PC-9 (cell line): Measurements from ENCODE around the gene ABCA4. TPM values are rescaled to one million over a fixed set of nuclear protein-coding genes. Genes with fewer than 3 reads are reported as not detected.
A peak's percentile ranks its signal among the peaks of the same experiment; 100 is the strongest.

ENCODE experiments used
- BruUV-seq: library from RNA; stranded (reverse); fragments of 400-500 nt; replicated peaks from 2 replicates; lab custom pipeline; 2021; lab: Mats Ljungman, UMichigan
- CTCF ChIA-PET: fragments of 300-600 bp; sonication (Branson Sonifier 250); formaldehyde crosslinking; loops from one replicate; lab custom pipeline; 2022; ENCODE audit warnings: antibody characterized with exemption; lab: Charles Lee
- POLR2A ChIA-PET: fragments of 300-600 bp; sonication (Branson Sonifier 250); formaldehyde crosslinking; loops from one replicate; lab custom pipeline; 2022; ENCODE audit warnings: antibody characterized with exemption; ENCODE audit not compliant: unreplicated experiment; lab: Charles Lee
- DNase-seq, 2 experiments: peaks; one replicate each; pipeline versions ENCODE4 v3.0.0 to v3.0.0-alpha.2; 2015 to 2022; ENCODE audit warnings: mixed read lengths in 1 of 2
- H2AFZ ChIP-seq: fragments of 200-600 bp; sonication (generic); 2 replicates; pipeline ENCODE4 v1.8.1; 2017; ENCODE audit warnings: antibody characterized with exemption
- H3F3A ChIP-seq: fragments of 200-600 bp; sonication (generic); 2 replicates; pipeline ENCODE4 v1.8.1; 2017; ENCODE audit warnings: antibody characterized with exemption, mild to moderate bottlenecking, low read depth; ENCODE audit not compliant: insufficient read depth
- H3K27ac ChIP-seq: fragments of 200-600 bp; sonication (generic); 2 replicates; pipeline ENCODE4 v1.6.1; 2016; ENCODE audit warnings: mixed run types
- H3K27me3 ChIP-seq: fragments of 200-600 bp; sonication (generic); 2 replicates; pipeline ENCODE4 v1.6.1; 2016; ENCODE audit warnings: low read depth, mixed run types; ENCODE audit not compliant: insufficient read depth
- H3K36me3 ChIP-seq: fragments of 200-600 bp; sonication (generic); 2 replicates; pipeline ENCODE4 v1.6.1; 2016; ENCODE audit warnings: low read depth, mixed run types
- H3K4me1 ChIP-seq: fragments of 200-600 bp; sonication (generic); replicated peaks from 2 replicates; pipeline ENCODE4 v1.6.1; 2016; ENCODE audit warnings: mixed run types; ENCODE audit not compliant: insufficient read depth
- H3K4me2 ChIP-seq: fragments of 200-600 bp; sonication (generic); 2 replicates; pipeline ENCODE4 v1.6.1; 2017; ENCODE audit warnings: mixed run types
- H3K4me3 ChIP-seq: fragments of 200-600 bp; sonication (generic); 2 replicates; pipeline ENCODE4 v1.6.1; 2016; ENCODE audit warnings: mixed run types
- H3K79me2 ChIP-seq: fragments of 200-600 bp; sonication (generic); 2 replicates; pipeline ENCODE4 v1.6.1; 2017; ENCODE audit warnings: low read depth, mixed run types
- H3K9me2 ChIP-seq: fragments of 200-600 bp; sonication (generic); 2 replicates; pipeline ENCODE4 v1.8.1; 2017; ENCODE audit warnings: mild to moderate bottlenecking; ENCODE audit not compliant: insufficient read depth
- H3K9me3 ChIP-seq: fragments of 200-600 bp; sonication (generic); 2 replicates; pipeline ENCODE4 v1.8.1; 2016; ENCODE audit warnings: low read depth; ENCODE audit not compliant: insufficient read depth
- H4K20me1 ChIP-seq: fragments of 200-600 bp; sonication (generic); 2 replicates; pipeline ENCODE4 v1.8.1; 2017; ENCODE audit not compliant: insufficient read depth
- EZH2 ChIP-seq: fragments of 200-600 bp; sonication (generic); IDR thresholded peaks from 2 replicates; pipeline ENCODE4 v1.8.0; 2017; ENCODE audit warnings: antibody characterized with exemption, low read depth
- intact Hi-C: fragments of 100-400 bp; cut with micrococcal nuclease; formaldehyde crosslinking; loops from one replicate; pipeline ENCODE4 v1.10.0; 2022; ENCODE audit not compliant: unreplicated experiment
- total RNA-seq: library from RNA; stranded (reverse); gene quantifications from 2 replicates; pipeline ENCODE4 v1.2.3, GENCODE V29; 2021
- TF ChIP-seq, protein P1 (sequence below): fragments of 200-600 bp; sonication (generic); conservative IDR thresholded peaks from 2 replicates; pipeline ENCODE4 v1.6.1; 2017; ENCODE audit warnings: mixed run types, antibody characterized with exemption, mild to moderate bottlenecking, moderate library complexity

ABCA4 gene
- total RNA-seq, 1 experiment from 2014 or later, result 20.8 TPM

DNA sequence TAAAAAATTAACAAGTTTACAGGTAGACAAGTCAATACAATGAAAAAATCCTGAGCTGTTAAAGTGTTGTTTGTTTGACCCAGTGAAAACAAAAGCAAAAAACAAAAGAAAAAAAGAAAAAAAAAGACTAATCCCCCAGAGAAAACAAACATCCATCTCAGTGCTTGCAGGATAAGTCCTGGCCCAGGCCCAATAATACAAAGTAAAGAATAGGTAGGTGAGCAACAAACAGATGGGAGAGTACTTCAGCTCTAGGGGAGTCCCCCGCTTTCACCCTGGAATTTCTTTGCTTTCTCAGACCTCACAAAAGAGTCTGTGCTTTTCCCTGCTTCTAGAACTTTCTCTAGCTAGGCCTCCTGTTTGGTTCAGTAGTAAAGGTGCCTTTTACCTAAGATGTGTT, 70.3 kb downstream of the ABCA4 start:
- H3F3A ChIP-seq, result peaks cover 25% of the 10 kb centered on the region
- peak in 1 of 2 experiments; percentile 58 for DNase-seq
- intact Hi-C loops, result no loop called here
- POLR2A ChIA-PET, result interaction anchor here (0.7 kb wide), 2 partner anchors 68 to 205 kb away, joined by 3 read pairs; no protein-coding TSS in a partner anchor
- H3K9me2 ChIP-seq, result no peaks in the 10 kb centered on the region
- TF ChIP-seq, protein P1, sequence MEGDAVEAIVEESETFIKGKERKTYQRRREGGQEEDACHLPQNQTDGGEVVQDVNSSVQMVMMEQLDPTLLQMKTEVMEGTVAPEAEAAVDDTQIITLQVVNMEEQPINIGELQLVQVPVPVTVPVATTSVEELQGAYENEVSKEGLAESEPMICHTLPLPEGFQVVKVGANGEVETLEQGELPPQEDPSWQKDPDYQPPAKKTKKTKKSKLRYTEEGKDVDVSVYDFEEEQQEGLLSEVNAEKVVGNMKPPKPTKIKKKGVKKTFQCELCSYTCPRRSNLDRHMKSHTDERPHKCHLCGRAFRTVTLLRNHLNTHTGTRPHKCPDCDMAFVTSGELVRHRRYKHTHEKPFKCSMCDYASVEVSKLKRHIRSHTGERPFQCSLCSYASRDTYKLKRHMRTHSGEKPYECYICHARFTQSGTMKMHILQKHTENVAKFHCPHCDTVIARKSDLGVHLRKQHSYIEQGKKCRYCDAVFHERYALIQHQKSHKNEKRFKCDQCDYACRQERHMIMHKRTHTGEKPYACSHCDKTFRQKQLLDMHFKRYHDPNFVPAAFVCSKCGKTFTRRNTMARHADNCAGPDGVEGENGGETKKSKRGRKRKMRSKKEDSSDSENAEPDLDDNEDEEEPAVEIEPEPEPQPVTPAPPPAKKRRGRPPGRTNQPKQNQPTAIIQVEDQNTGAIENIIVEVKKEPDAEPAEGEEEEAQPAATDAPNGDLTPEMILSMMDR, result no peak
- no peak for TF ChIP-seq EZH2
- peaks cover 50% of the 10 kb centered on the region for H3K4me1 ChIP-seq
- peak overlapping the region; percentile 48 for H3K4me2 ChIP-seq
- no TSS peak for BruUV-seq
- H4K20me1 ChIP-seq, result no peaks in the 10 kb centered on the region
- H3K27me3 ChIP-seq, result no peaks in the 10 kb centered on the region
- no peaks in the 10 kb centered on the region for H3K9me3 ChIP-seq
- no peaks in the 10 kb centered on the region for H3K79me2 ChIP-seq
- CTCF ChIA-PET, result interaction anchor here (0.6 to 1.0 kb wide), 6 partner anchors 9 to 213 kb away, joined by 3 to 5 read pairs (median 4); no protein-coding TSS in a partner anchor
- peak overlapping the region; percentile 82 for H3K27ac ChIP-seq
- no peaks in the 10 kb centered on the region for H3K36me3 ChIP-seq
- no peak overlapping the region for H3K4me3 ChIP-seq
- no peak overlapping the region for H2AFZ ChIP-seq

- Histone ChIP-seq H3K9me2 (no peaks in the 10 kb centered on the region), H3K27ac (peak overlapping the region; percentile 82), H3K36me3 (no peaks in the 10 kb centered on the region), H3K9me3 (no peaks in the 10 kb centered on the region), H3K27me3 (no peaks in the 10 kb centered on the region), H3K4me2 (peak overlapping the region; percentile 48), H3F3A (peaks cover 27% of the 10 kb centered on the region), H4K20me1 (no peaks in the 10 kb centered on the region), H2AFZ (peak overlapping the region; percentile 18; the same call in 1 of the 2 replicates), H3K4me3 (no peak overlapping the region), H3K79me2 (no peaks in the 10 kb centered on the region), H3K4me1 (peaks cover 50% of the 10 kb centered on the region)
- intact Hi-C loops, result no loop called here
- DNase-seq, result peak in 1 of 2 experiments; percentile 90
- BruUV-seq, result no TSS peak
- POLR2A ChIA-PET, result interaction anchor here (0.6 to 0.7 kb wide), 3 partner anchors 68 to 285 kb away, joined by 3 read pairs; no protein-coding TSS in a partner anchor
- no peak for TF ChIP-seq EZH2
- TF ChIP-seq, protein P1, result no peak
- CTCF ChIA-PET, result interaction anchor here (0.5 to 1.0 kb wide), 5 partner anchors 10 to 286 kb away, joined by 3 to 4 read pairs (median 4); no protein-coding TSS in a partner anchor
These were observed 70.7 kb downstream of the ABCA4 start for GRCh38 chr1:94050254-94050653.

GRCh38 chr1:94049791-94050190, 71.2 kb downstream of the ABCA4 start:
- intact Hi-C loops, result loop anchor here (5.0 kb wide), 2 partner anchors 118 to 198 kb away; no protein-coding TSS in a partner anchor
- no peaks in the 10 kb centered on the region for H3K36me3 ChIP-seq
- H3K9me3 ChIP-seq, result no peaks in the 10 kb centered on the region
- H2AFZ ChIP-seq, result peak overlapping the region; percentile 18; the same call in 1 of the 2 replicates
- H3K4me2 ChIP-seq, result peak overlapping the region; percentile 48
- no peak overlapping the region for H3K4me3 ChIP-seq
- no TSS peak for BruUV-seq
- DNase-seq, result no peak
- H3K27ac ChIP-seq, result peak overlapping the region; percentile 82
- ChIA-PET CTCF (interaction anchor here (0.5 kb wide), 1 partner anchor 287 kb away, joined by 4 read pairs; no protein-coding TSS in a partner anchor), POLR2A (interaction anchor here (0.6 to 0.7 kb wide), 2 partner anchors 206 to 286 kb away, joined by 3 read pairs; no protein-coding TSS in a partner anchor)
- TF ChIP-seq, protein P1, result no peak
- no peak for TF ChIP-seq EZH2
- no peaks in the 10 kb centered on the region for H3K79me2 ChIP-seq
- peaks cover 31% of the 10 kb centered on the region for H3F3A ChIP-seq
- no peaks in the 10 kb centered on the region for H4K20me1 ChIP-seq
- no peaks in the 10 kb centered on the region for H3K9me2 ChIP-seq
- H3K27me3 ChIP-seq, result no peaks in the 10 kb centered on the region
- peaks cover 47% of the 10 kb centered on the region for H3K4me1 ChIP-seq
